Progenitor cell of endocrine pancreas (in vitro differentiated cells): ENCODE results near the gene HOXD12. TPM values are rescaled to one million over a fixed set of nuclear protein-coding genes. Genes with fewer than 3 reads are reported as not detected.

ENCODE experiments used
- DNase-seq: peaks from one replicate; pipeline ENCODE4 v3.0.0; 2021; ENCODE audit warnings: low spot score; ENCODE audit not compliant: unreplicated experiment
- H3K27ac Mint-ChIP-seq: 2 replicates; pipeline ENCODE4 v1.8.0; 2021; ENCODE audit warnings: mild to moderate bottlenecking, moderate library complexity, mixed read lengths
- H3K27me3 Mint-ChIP-seq: 2 replicates; pipeline ENCODE4 v1.8.0; 2021; ENCODE audit warnings: mixed read lengths
- H3K36me3 Mint-ChIP-seq: 2 replicates; pipeline ENCODE4 v1.8.0; 2022; ENCODE audit warnings: mixed read lengths; ENCODE audit not compliant: insufficient read depth
- H3K4me1 Mint-ChIP-seq: 2 replicates; pipeline ENCODE4 v1.8.0; 2021; ENCODE audit warnings: low read depth, mixed read lengths
- H3K4me3 Mint-ChIP-seq: 2 replicates; pipeline ENCODE4 v1.8.0; 2021; ENCODE audit warnings: low read depth, mild to moderate bottlenecking, moderate library complexity, mixed read lengths
- H3K9me3 Mint-ChIP-seq: 2 replicates; pipeline ENCODE4 v1.8.0; 2021; ENCODE audit warnings: low read depth, mixed read lengths
- total RNA-seq: library from RNA; stranded (reverse); gene quantifications from 2 replicates; pipeline ENCODE4 v1.2.1, GENCODE V29; 2021
- TF ChIP-seq, protein P1 (sequence below): fragments of 200-600 bp; sonication (generic); IDR thresholded peaks from one replicate; pipeline ENCODE4 v1.5.0; 2021; ENCODE audit warnings: antibody characterized with exemption, mild to moderate bottlenecking; ENCODE audit not compliant: unreplicated experiment

The HOXD12 gene
- total RNA-seq, 1 donor from 2014 or later, result not detected

DNA sequence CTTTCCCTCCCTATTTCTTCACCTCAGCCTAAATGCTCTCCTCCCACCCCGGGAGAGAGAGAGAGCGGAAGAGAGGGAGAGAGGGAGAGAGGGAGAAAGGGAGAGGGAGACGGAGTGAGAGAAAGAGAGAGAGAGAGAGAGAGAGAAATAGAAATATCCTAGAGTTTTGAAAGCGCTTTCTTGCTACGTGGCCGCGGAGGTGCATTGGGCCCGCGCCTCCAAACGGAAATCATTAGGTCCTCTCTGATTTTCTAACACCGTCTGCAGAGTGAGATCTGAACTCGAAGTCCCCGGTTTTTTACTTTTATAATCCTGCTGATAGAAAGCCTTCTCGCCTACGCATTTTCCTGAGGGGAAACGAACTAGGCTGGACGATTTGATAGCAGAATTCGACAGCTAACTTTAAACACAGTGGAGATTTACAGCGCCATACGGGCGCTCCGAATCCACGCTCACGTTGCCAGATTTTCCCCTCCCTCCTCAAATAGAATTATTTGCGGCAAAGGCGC, 14.9 kb upstream of the HOXD12 start:
- Mint-ChIP-seq H3K36me3 (no peaks in the 10 kb centered on the region), H3K27ac (no peak overlapping the region), H3K4me3 (no peak overlapping the region), H3K9me3 (no peaks in the 10 kb centered on the region), H3K4me1 (peaks cover 5% of the 10 kb centered on the region), H3K27me3 (peaks cover 93% of the 10 kb centered on the region)
- DNase-seq, result no peak
- TF ChIP-seq, protein P1, sequence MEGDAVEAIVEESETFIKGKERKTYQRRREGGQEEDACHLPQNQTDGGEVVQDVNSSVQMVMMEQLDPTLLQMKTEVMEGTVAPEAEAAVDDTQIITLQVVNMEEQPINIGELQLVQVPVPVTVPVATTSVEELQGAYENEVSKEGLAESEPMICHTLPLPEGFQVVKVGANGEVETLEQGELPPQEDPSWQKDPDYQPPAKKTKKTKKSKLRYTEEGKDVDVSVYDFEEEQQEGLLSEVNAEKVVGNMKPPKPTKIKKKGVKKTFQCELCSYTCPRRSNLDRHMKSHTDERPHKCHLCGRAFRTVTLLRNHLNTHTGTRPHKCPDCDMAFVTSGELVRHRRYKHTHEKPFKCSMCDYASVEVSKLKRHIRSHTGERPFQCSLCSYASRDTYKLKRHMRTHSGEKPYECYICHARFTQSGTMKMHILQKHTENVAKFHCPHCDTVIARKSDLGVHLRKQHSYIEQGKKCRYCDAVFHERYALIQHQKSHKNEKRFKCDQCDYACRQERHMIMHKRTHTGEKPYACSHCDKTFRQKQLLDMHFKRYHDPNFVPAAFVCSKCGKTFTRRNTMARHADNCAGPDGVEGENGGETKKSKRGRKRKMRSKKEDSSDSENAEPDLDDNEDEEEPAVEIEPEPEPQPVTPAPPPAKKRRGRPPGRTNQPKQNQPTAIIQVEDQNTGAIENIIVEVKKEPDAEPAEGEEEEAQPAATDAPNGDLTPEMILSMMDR, result no peak

DNA sequence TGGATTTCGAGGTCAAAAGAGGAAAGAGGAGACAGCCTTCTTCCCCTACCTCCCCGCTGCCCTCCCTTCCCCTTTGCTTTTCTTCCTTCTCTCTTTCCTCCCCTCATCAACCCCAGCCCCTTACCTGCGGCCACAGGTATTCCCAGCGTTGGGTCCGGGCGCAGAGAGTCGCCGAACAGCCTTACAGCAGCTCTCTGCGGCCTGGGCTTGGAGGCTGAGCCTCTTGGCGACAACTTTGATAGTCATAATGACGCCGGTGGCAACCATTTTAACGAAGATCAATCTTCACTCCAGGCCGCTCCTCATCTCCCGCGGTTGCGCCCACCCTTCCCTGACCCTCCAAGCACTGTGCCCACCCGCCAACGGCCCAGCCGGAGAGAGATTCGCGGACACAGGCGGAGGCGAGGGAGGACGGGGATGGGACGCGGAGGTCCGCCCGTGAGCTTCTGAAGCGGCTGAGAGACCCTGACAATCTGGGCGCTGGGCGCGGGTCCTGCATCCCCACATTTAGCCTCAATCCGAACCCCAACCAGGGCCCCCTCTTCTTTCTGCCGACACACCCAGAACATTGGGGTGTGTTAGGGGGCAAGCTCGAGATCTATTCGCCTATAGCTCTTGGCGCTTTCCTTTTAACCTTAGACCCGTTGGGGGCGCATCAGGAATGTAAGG, 14.3 kb upstream of the HOXD12 start:
- DNase-seq, result no peak
- Mint-ChIP-seq H3K27me3 (peaks cover 98% of the 10 kb centered on the region), H3K4me3 (no peak overlapping the region), H3K9me3 (no peaks in the 10 kb centered on the region), H3K4me1 (peaks cover 5% of the 10 kb centered on the region), H3K36me3 (no peaks in the 10 kb centered on the region), H3K27ac (peak overlapping the region; percentile 77)
- TF ChIP-seq, protein P1, result no peak

DNA sequence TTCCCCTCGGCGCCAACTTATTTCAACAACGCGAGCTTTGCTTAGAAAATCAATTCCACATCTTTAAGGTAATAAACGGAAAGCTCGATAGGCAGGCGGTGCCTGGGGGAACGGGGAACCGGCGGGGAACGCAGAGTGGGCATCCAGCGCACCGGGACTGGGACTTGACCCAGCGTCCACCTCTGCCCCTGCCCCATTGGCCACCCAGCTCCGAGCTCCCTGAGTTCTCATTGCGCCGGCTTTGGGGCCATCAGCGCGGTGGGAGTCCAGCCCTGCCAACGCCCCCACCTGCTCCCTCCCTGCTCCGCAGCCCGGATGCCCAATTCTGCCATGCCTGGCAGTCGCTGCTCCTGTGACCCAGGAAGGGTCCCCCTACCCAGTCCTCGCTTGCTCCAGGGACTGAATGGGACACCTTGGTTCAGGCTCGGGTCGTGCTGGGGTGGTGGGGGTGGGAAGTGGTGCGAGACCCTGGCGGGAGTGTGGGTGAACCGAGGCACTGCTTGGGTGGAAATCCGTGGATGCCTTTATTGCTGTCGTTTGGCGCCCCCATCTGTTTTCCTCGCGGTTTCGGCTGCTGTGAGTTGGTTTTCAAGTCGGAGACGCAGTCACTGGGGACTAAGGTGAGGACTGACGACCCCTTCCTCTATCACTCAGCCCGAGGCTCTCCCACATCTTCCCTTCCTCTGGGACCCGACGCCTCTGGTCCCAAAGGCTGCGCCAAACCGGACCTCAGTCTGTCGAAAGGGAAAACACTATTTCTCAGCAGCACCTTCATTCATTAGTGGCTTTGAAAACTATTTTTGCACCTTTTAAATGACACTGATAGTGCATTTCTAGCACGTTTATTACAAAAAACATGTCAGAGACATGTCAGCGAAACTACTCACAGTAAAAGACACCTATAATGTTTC, 13.5 kb upstream of the HOXD12 start:
- Mint-ChIP-seq H3K9me3 (no peaks in the 10 kb centered on the region), H3K4me1 (peaks cover 5% of the 10 kb centered on the region), H3K36me3 (no peaks in the 10 kb centered on the region), H3K4me3 (no peak overlapping the region), H3K27me3 (peaks cover 98% of the 10 kb centered on the region), H3K27ac (no peak overlapping the region)
- no peak for DNase-seq
- TF ChIP-seq, protein P1, result peak; percentile 66

DNA sequence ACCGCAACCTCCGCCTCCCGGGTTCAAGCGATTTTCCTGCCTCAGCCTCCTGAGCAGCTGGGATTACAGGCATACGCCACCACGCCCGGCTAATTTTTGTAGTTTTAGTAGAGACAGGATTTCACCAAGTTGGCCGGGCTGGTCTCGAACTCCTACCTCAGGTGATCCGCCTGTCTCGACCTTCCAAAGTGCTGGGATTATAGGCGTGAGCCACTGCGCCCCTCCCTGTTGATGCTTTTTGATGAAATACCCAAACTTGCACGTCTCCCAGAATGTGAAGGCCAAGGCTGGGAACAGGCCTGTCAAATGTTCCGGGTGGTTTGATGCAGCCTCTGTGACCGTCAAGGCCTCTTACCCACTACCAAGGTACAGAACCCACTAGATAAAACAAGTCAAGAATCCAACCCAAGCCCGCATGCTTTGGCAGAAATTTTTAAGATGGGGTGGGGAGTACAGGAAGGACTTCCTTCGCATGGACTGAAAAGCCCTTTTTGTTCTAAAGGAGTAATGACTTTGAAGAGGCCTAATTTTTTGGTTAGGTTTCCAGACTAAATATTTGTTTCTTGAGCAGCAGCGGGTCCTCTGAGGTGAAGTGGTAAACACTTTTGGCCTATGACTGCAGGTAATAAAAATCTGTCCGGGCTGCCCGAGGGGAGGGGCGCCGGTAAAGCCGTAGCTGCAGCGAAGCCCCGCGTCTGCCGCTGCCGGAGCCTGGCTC, 12.1 kb upstream of the HOXD12 start:
- no peak for DNase-seq
- peaks cover 98% of the 10 kb centered on the region for H3K27me3 Mint-ChIP-seq

More for the DNA sequence above, 12.1 kb upstream of the HOXD12 start:
- no peaks in the 10 kb centered on the region for H3K36me3 Mint-ChIP-seq
- no peak overlapping the region for H3K27ac Mint-ChIP-seq
- H3K4me3 Mint-ChIP-seq, result peak overlapping the region; percentile 67
- peaks cover 7% of the 10 kb centered on the region for H3K4me1 Mint-ChIP-seq
- H3K9me3 Mint-ChIP-seq, result no peaks in the 10 kb centered on the region
- TF ChIP-seq, protein P1, result no peak
